K562 (cell line): ENCODE results near the gene INHBC. TPM values are rescaled to one million over a fixed set of nuclear protein-coding genes. Genes with fewer than 3 reads are reported as not detected.

ENCODE experiments used
- EGR1 ChIP-seq: fragments of 450-650 bp; conservative IDR thresholded peaks from 2 replicates; pipeline ENCODE4 v1.6.1; 2017; ENCODE audit warnings: mild to moderate bottlenecking
- GABPB1 ChIP-seq: sonication (generic); formaldehyde crosslinking; IDR thresholded peaks from 2 replicates; pipeline ENCODE4 v1.8.0; 2022; ENCODE audit warnings: mild to moderate bottlenecking, missing genetic modification reagents
- MAFG ChIP-seq: fragments of 450-650 bp; conservative IDR thresholded peaks from 2 replicates; pipeline ENCODE4 v1.6.1; 2016; ENCODE audit warnings: missing genetic modification characterization, missing compliant biosample characterization
- SLC30A9 ChIP-seq: fragments of 250-450 bp; sonication (Bioruptor Pico); IDR thresholded peaks from 2 replicates; pipeline ENCODE4 v1.8.0; 2022; ENCODE audit warnings: mild to moderate bottlenecking, moderate library complexity
- SMARCB1 ChIP-seq: IDR thresholded peaks from 2 replicates; pipeline ENCODE4 v1.6.1; 2011; ENCODE audit warnings: improper control_type of control experiment, low read depth; ENCODE audit not compliant: insufficient read length
- SUPT5H ChIP-seq: fragments of 450-650 bp; IDR thresholded peaks from 2 replicates; pipeline ENCODE4 v1.6.1; 2016
- polyA plus RNA-seq, 8 experiments: library from polyadenylated mRNA; depleted of rRNA in 4 of 8; stranded (reverse) in 5 of 8; unstranded in 3 of 8; fragments of >200 nt; fragmentation: Nextera tagmentation in 2 of 8; fragmentation: Illumina TruSeq in 1 of 8; extraction: Ambion mirVana in 2 of 8; extraction: Trizol in 1 of 8; gene quantifications; 2 replicates each; pipeline versions ENCODE4 v1.2.1 to v1.2.3, GENCODE V29; 2011 to 2014; ENCODE audit warnings: inconsistent platforms in 1 of 8, missing spikeins in 1 of 8
- total RNA-seq, 7 experiments: library from RNA; depleted of rRNA in 6 of 7; stranded (reverse); fragments of >200 nt in 6 of 7; fragmentation: Illumina TruSeq in 2 of 7; extraction: Trizol in 2 of 7; gene quantifications; 2 replicates each; pipeline versions ENCODE4 v1.2.1 to v1.2.3, GENCODE V29; 2011 to 2021; ENCODE audit warnings: low replicate concordance in 1 of 7
- TF ChIP-seq, protein P1 (sequence below): sonication (generic); formaldehyde crosslinking; IDR thresholded peaks from 2 replicates; pipeline ENCODE4 v1.8.0; 2022; ENCODE audit warnings: mild to moderate bottlenecking, missing genetic modification reagents
- TF ChIP-seq, protein P2 (sequence below): sonication (generic); formaldehyde crosslinking; IDR thresholded peaks from 2 replicates; pipeline ENCODE4 v1.8.1; 2023; ENCODE audit warnings: mild to moderate bottlenecking, missing genetic modification reagents
- TF ChIP-seq, protein P3 (sequence below), 3 experiments: fragments of 200-800 bp in 1 of 3; sonication (Bioruptor generic) in 1 of 3; sonication (generic) in 1 of 3; formaldehyde crosslinking in 1 of 3; IDR thresholded peaks; 2 replicates each; pipeline versions ENCODE4 v1.6.1 to v1.8.0; 2016 to 2022; ENCODE audit warnings: mild to moderate bottlenecking in 2 of 3, missing compliant biosample characterization in 2 of 3, missing genetic modification characterization in 2 of 3, missing genetic modification reagents in 1 of 3
- TF ChIP-seq, protein P4 (sequence below), 2 experiments: fragments of 250-450 bp in 1 of 2; fragments of 450-650 bp in 1 of 2; sonication (Bioruptor Pico) in 1 of 2; IDR thresholded peaks; 2 replicates each; pipeline versions ENCODE4 v1.6.1 to v1.8.0; 2016 to 2021; ENCODE audit warnings: mild to moderate bottlenecking in 2 of 2, moderate library complexity in 2 of 2, missing compliant biosample characterization in 1 of 2, missing genetic modification characterization in 1 of 2
- TF ChIP-seq, protein P5 (sequence below): fragments of 250-450 bp; sonication (Bioruptor Pico); IDR thresholded peaks from 2 replicates; pipeline ENCODE4 v1.8.0; 2021; ENCODE audit warnings: moderate library complexity, mild to moderate bottlenecking, inconsistent platforms
- TF ChIP-seq, protein P6 (sequence below): fragments of 250-450 bp; sonication (Bioruptor Pico); IDR thresholded peaks from 2 replicates; pipeline ENCODE4 v1.8.0; 2022; ENCODE audit warnings: inconsistent platforms, mild to moderate bottlenecking, moderate library complexity, borderline replicate concordance

The INHBC gene
- total and polyA plus RNA-seq, 9 of the 15 experiments (the other 6 are each of a cell fraction or from before 2014, with no cell fraction given) = 0.07 to 0.24 (median 0.15) TPM; not detected in 4

DNA sequence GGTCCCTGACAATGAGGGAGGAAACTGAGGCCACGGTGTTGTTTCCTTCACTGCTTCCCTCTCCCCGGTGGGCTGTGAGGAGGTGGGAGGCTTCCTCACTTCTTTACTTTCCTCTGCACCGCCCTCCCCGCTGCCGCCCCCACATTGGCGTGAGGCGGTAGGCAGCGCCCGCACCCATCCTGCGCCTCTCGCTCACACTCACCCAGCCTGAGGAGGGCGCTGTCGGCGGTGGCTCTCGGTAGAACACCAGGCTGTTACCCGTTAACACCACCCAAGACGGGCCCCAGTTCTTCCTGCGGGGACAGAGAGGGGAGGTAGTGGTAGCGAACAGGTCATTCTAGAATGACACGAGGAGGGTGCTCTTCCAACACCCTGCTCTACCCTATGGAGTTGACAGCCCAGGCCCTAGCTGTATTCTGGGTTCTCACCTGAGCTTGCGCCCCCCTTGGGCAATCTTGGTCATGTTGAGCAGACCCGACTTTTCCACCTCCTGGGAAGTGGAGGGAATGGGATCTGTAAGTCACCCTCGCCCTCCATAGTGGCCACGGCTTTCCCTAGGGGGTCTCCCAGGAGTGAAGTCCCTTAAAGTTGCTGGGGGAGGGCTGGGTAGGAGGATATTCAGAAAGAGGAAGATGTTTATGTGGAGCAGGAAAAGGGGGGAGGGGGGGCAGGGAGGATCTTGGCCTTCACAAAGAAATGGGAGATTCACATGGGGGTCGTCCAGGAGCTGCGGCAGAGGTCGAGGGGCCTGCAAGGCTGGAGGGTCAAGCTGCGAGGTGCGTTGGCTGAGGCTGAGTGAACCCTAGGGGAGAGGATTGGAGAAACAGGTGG is 41.8 kb downstream of the INHBC start (continued):
- TF ChIP-seq, protein P1, sequence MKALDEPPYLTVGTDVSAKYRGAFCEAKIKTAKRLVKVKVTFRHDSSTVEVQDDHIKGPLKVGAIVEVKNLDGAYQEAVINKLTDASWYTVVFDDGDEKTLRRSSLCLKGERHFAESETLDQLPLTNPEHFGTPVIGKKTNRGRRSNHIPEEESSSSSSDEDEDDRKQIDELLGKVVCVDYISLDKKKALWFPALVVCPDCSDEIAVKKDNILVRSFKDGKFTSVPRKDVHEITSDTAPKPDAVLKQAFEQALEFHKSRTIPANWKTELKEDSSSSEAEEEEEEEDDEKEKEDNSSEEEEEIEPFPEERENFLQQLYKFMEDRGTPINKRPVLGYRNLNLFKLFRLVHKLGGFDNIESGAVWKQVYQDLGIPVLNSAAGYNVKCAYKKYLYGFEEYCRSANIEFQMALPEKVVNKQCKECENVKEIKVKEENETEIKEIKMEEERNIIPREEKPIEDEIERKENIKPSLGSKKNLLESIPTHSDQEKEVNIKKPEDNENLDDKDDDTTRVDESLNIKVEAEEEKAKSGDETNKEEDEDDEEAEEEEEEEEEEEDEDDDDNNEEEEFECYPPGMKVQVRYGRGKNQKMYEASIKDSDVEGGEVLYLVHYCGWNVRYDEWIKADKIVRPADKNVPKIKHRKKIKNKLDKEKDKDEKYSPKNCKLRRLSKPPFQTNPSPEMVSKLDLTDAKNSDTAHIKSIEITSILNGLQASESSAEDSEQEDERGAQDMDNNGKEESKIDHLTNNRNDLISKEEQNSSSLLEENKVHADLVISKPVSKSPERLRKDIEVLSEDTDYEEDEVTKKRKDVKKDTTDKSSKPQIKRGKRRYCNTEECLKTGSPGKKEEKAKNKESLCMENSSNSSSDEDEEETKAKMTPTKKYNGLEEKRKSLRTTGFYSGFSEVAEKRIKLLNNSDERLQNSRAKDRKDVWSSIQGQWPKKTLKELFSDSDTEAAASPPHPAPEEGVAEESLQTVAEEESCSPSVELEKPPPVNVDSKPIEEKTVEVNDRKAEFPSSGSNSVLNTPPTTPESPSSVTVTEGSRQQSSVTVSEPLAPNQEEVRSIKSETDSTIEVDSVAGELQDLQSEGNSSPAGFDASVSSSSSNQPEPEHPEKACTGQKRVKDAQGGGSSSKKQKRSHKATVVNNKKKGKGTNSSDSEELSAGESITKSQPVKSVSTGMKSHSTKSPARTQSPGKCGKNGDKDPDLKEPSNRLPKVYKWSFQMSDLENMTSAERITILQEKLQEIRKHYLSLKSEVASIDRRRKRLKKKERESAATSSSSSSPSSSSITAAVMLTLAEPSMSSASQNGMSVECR (CRISPR knock-in tag) = no peak
- TF ChIP-seq MAFG (tag) (no peak), GABPB1 (no peak), SUPT5H (no peak), EGR1 (0 out of 2 replicates have a peak, but pooled peaks have one; percentile 8), SMARCB1 (no peak), SLC30A9 (CRISPR knock-in tag) (no peak)
- TF ChIP-seq, protein P2, sequence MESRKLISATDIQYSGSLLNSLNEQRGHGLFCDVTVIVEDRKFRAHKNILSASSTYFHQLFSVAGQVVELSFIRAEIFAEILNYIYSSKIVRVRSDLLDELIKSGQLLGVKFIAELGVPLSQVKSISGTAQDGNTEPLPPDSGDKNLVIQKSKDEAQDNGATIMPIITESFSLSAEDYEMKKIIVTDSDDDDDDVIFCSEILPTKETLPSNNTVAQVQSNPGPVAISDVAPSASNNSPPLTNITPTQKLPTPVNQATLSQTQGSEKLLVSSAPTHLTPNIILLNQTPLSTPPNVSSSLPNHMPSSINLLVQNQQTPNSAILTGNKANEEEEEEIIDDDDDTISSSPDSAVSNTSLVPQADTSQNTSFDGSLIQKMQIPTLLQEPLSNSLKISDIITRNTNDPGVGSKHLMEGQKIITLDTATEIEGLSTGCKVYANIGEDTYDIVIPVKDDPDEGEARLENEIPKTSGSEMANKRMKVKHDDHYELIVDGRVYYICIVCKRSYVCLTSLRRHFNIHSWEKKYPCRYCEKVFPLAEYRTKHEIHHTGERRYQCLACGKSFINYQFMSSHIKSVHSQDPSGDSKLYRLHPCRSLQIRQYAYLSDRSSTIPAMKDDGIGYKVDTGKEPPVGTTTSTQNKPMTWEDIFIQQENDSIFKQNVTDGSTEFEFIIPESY (CRISPR knock-in tag) = peak; percentile 41; the same call in 1 of the 2 replicates
- TF ChIP-seq, protein P3, sequence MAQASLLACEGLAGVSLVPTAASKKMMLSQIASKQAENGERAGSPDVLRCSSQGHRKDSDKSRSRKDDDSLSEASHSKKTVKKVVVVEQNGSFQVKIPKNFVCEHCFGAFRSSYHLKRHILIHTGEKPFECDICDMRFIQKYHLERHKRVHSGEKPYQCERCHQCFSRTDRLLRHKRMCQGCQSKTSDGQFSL (CRISPR knock-in tag; IDR thresholded peaks at IDR 0.05) = peak; percentile 25; the same call in 1 of the 2 replicates
- TF ChIP-seq, protein P3 (tag; IDR thresholded peaks at IDR 0.05) = no peak
- TF ChIP-seq, protein P4, sequence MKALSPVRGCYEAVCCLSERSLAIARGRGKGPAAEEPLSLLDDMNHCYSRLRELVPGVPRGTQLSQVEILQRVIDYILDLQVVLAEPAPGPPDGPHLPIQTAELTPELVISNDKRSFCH (CRISPR knock-in tag; IDR thresholded peaks at IDR 0.05) = no peak
- TF ChIP-seq, protein P4 (tag; IDR thresholded peaks at IDR 0.05) = no peak
- TF ChIP-seq, protein P5, sequence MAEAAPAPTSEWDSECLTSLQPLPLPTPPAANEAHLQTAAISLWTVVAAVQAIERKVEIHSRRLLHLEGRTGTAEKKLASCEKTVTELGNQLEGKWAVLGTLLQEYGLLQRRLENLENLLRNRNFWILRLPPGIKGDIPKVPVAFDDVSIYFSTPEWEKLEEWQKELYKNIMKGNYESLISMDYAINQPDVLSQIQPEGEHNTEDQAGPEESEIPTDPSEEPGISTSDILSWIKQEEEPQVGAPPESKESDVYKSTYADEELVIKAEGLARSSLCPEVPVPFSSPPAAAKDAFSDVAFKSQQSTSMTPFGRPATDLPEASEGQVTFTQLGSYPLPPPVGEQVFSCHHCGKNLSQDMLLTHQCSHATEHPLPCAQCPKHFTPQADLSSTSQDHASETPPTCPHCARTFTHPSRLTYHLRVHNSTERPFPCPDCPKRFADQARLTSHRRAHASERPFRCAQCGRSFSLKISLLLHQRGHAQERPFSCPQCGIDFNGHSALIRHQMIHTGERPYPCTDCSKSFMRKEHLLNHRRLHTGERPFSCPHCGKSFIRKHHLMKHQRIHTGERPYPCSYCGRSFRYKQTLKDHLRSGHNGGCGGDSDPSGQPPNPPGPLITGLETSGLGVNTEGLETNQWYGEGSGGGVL = no peak
- TF ChIP-seq, protein P6, sequence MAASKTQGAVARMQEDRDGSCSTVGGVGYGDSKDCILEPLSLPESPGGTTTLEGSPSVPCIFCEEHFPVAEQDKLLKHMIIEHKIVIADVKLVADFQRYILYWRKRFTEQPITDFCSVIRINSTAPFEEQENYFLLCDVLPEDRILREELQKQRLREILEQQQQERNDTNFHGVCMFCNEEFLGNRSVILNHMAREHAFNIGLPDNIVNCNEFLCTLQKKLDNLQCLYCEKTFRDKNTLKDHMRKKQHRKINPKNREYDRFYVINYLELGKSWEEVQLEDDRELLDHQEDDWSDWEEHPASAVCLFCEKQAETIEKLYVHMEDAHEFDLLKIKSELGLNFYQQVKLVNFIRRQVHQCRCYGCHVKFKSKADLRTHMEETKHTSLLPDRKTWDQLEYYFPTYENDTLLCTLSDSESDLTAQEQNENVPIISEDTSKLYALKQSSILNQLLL = no peak
